K562 (cell line): ENCODE data around the gene MTRF1L. TPM values are rescaled to one million over a fixed set of nuclear protein-coding genes. Genes with fewer than 3 reads are reported as not detected.

Experiments used
- ATAC-seq: fragments of 200-7000 bp; cut with Tn5 transposase; 3 replicates; pipeline ENCODE4 v1.9.1; 2020; ENCODE audit warnings: moderate library complexity
- BruUV-seq: library from RNA; stranded (reverse); fragments of 400-500 nt; replicated peaks from 2 replicates; lab custom pipeline; 2021; lab: Mats Ljungman, UMichigan
- CTCF ChIA-PET: fragments of 300-600 bp; formaldehyde crosslinking; extraction: SDS; loops from one replicate; lab custom pipeline; 2021; ENCODE audit warnings: low intra/inter-chr PET ratio; lab: Yijun Ruan, JAX
- POLR2A ChIA-PET: fragments of 300-600, 350-650 bp; sonication (Branson Sonifier 250); formaldehyde crosslinking; extraction: SDS; loops from one replicate; lab custom pipeline; 2021; ENCODE audit warnings: antibody characterized with exemption, inconsistent platforms; lab: Yijun Ruan, JAX
- DNase-seq, 4 experiments: peaks; one replicate each; pipeline versions ENCODE4 v3.0.0 to v3.0.0-alpha.2; 2011 to 2018; ENCODE audit warnings: low spot score in 3 of 4, mixed read lengths in 3 of 4; ENCODE audit errors: extremely low read depth in 1 of 4
- FAIRE-seq: peaks from 2 replicates; lab custom pipeline; 2011; peaks lifted over from hg19 to GRCh38; lab: Jason Lieb, UNC
- H2AFZ ChIP-seq: 2 replicates; pipeline ENCODE4 v1.6.0; 2011; ENCODE audit warnings: low read depth, low read length, control low read depth, inconsistent platforms
- H3K27ac ChIP-seq: fragments of 200-600 bp; 3 replicates; pipeline ENCODE4 v1.8.0; 2011; ENCODE audit warnings: low read depth, mild to moderate bottlenecking, control low read depth, inconsistent platforms, low read length, moderate library complexity, mixed read lengths; ENCODE audit errors: extremely low read depth
- H3K27me3 ChIP-seq, 2 experiments: fragments of 300-600 bp in 1 of 2; 2 replicates in 1 of 2; 3 replicates in 1 of 2; pipeline versions ENCODE4 v1.6.0 to v1.8.0; 2011; ENCODE audit warnings: inconsistent platforms in 2 of 2, low read length in 2 of 2, mild to moderate bottlenecking in 1 of 2, mixed read lengths in 1 of 2, moderate library complexity in 1 of 2; ENCODE audit not compliant: control insufficient read depth in 2 of 2, insufficient read depth in 2 of 2
- H3K36me3 ChIP-seq: fragments of 300-600 bp; 3 replicates; pipeline ENCODE4 v1.8.0; 2011; ENCODE audit warnings: mild to moderate bottlenecking, low read length, inconsistent platforms; ENCODE audit not compliant: control insufficient read depth, insufficient read depth
- H3K4me1 ChIP-seq, 2 experiments: fragments of 200-600 bp in 1 of 2; replicated peaks in 1 of 2; 2 replicates in 1 of 2; 3 replicates in 1 of 2; pipeline versions ENCODE4 v1.5.1 to v1.8.0; 2011; ENCODE audit warnings: inconsistent platforms in 2 of 2, low read length in 2 of 2, mild to moderate bottlenecking in 1 of 2, mixed read lengths in 1 of 2, moderate library complexity in 1 of 2; ENCODE audit not compliant: control insufficient read depth in 2 of 2, insufficient read depth in 2 of 2
- H3K4me2 ChIP-seq: 2 replicates; pipeline ENCODE4 v1.6.1; 2011; ENCODE audit warnings: low read length, control low read depth, inconsistent platforms, mixed read lengths; ENCODE audit not compliant: insufficient read depth
- H3K4me3 ChIP-seq: fragments of 200-600 bp; sonication (generic), shearing (Covaris generic); 2 replicates; pipeline ENCODE4 v1.5.1; 2016; ENCODE audit warnings: control low read depth, inconsistent platforms
- H3K79me2 ChIP-seq: fragments of 200-600 bp; 3 replicates; pipeline ENCODE4 v1.8.0; 2011; ENCODE audit warnings: low read length, inconsistent platforms; ENCODE audit not compliant: control insufficient read depth, insufficient read depth
- H3K9ac ChIP-seq, 2 experiments: 2 replicates each; pipeline versions ENCODE4 v1.6.0 to v1.6.1; 2011; ENCODE audit warnings: low read depth in 2 of 2, low read length in 2 of 2, control low read depth in 1 of 2, inconsistent platforms in 1 of 2, mild to moderate bottlenecking in 1 of 2, mixed read lengths in 1 of 2; ENCODE audit not compliant: insufficient read depth in 1 of 2
- H3K9me1 ChIP-seq: one replicate; pipeline ENCODE4 v1.6.0; 2011; ENCODE audit warnings: inconsistent platforms, mild to moderate bottlenecking, low read length, moderate library complexity; ENCODE audit not compliant: control insufficient read depth, insufficient read depth
- H3K9me3 ChIP-seq: replicated peaks from 2 replicates; pipeline ENCODE4 v1.5.1; 2011; ENCODE audit warnings: low read depth, low read length, inconsistent platforms; ENCODE audit not compliant: control insufficient read depth, insufficient read depth
- H4K20me1 ChIP-seq: replicated peaks from 2 replicates; pipeline ENCODE4 v1.6.1; 2011; ENCODE audit warnings: low read length, inconsistent platforms, mixed read lengths; ENCODE audit not compliant: control insufficient read depth, insufficient read depth
- AFF1 ChIP-seq, 2 experiments: fragments of 450-650 bp; IDR thresholded peaks; 2 replicates each; pipeline ENCODE4 v1.6.1; 2018; ENCODE audit warnings: mild to moderate bottlenecking in 2 of 2, low read depth in 1 of 2; ENCODE audit not compliant: partially characterized antibody in 2 of 2
- ARID1B ChIP-seq: fragments of 450-650 bp; IDR thresholded peaks from 2 replicates; pipeline ENCODE4 v1.6.1; 2016; ENCODE audit warnings: antibody characterized with exemption, mild to moderate bottlenecking, inconsistent platforms
- BMI1 ChIP-seq: fragments of 150-350 bp; IDR thresholded peaks from 2 replicates; pipeline ENCODE4 v1.6.1; 2014; ENCODE audit warnings: low read length
- COPS2 ChIP-seq: fragments of 450-650 bp; conservative IDR thresholded peaks from 2 replicates; pipeline ENCODE4 v1.6.1; 2016; ENCODE audit warnings: mild to moderate bottlenecking, moderate library complexity
- HOMEZ ChIP-seq: fragments of 250-450 bp; sonication (Bioruptor Pico); IDR thresholded peaks from 2 replicates; pipeline ENCODE4 v1.4.0; 2020; ENCODE audit warnings: mild to moderate bottlenecking, moderate library complexity
- PML ChIP-seq: IDR thresholded peaks from 2 replicates; pipeline ENCODE4 v1.6.1; 2012; ENCODE audit warnings: low read length, inconsistent platforms
- POLR3G ChIP-seq: IDR thresholded peaks from 2 replicates; pipeline ENCODE4 v1.6.1; 2011; ENCODE audit not compliant: insufficient read length, insufficient replicate concordance; ENCODE audit errors: extremely low read depth
- SIX5 ChIP-seq, 2 experiments: IDR thresholded peaks; 2 replicates each; pipeline ENCODE4 v1.6.1; 2011; ENCODE audit warnings: low read length in 2 of 2, borderline replicate concordance in 1 of 2, low read depth in 1 of 2, mild to moderate bottlenecking in 1 of 2, moderate library complexity in 1 of 2; ENCODE audit not compliant: insufficient read depth in 1 of 2
- STAT6 ChIP-seq: sonication (generic); formaldehyde crosslinking; IDR thresholded peaks from 2 replicates; pipeline ENCODE4 v1.8.1; 2023; ENCODE audit warnings: mild to moderate bottlenecking, missing genetic modification reagents
- TFAP4 ChIP-seq: sonication (generic); formaldehyde crosslinking; IDR thresholded peaks from 2 replicates; pipeline ENCODE4 v1.8.0; 2022; ENCODE audit warnings: missing genetic modification reagents, mild to moderate bottlenecking, moderate library complexity, borderline replicate concordance
- ZSCAN29 ChIP-seq: fragments of 450-650 bp; IDR thresholded peaks from 2 replicates; pipeline ENCODE4 v1.6.1; 2017
- WGBS: fragments of 100-300 bp; shearing (Covaris generic); methylation state at CpG from one replicate; pipeline ENCODE4 v1.1.6; 2016; ENCODE audit warnings: low coverage, mixed read lengths; ENCODE audit not compliant: insufficient coverage; ENCODE audit errors: missing lambda C conversion rate; 5-methylcytosine and 5-hydroxymethylcytosine counted together
- in situ Hi-C: fragments of 300-500 bp; cut with MboI; formaldehyde crosslinking; loops from 4 replicates; pipeline ENCODE4 v1.15.0; 2018; ENCODE audit warnings: inconsistent platforms, mixed read lengths
- intact Hi-C: fragments of 100-400 bp; cut with micrococcal nuclease; formaldehyde crosslinking; loops from 2 replicates; pipeline ENCODE4 v1.14.2; 2022
- polyA plus RNA-seq, 8 experiments: library from polyadenylated mRNA; depleted of rRNA in 4 of 8; stranded (reverse) in 5 of 8; unstranded in 3 of 8; fragments of >200 nt; fragmentation: Nextera tagmentation in 2 of 8; fragmentation: Illumina TruSeq in 1 of 8; extraction: Ambion mirVana in 2 of 8; extraction: Trizol in 1 of 8; gene quantifications; 2 replicates each; pipeline versions ENCODE4 v1.2.1 to v1.2.3, GENCODE V29; 2011 to 2014; ENCODE audit warnings: inconsistent platforms in 1 of 8, missing spikeins in 1 of 8
- total RNA-seq, 7 experiments: library from RNA; depleted of rRNA in 6 of 7; stranded (reverse); fragments of >200 nt in 6 of 7; fragmentation: Illumina TruSeq in 2 of 7; extraction: Trizol in 2 of 7; gene quantifications; 2 replicates each; pipeline versions ENCODE4 v1.2.1 to v1.2.3, GENCODE V29; 2011 to 2021; ENCODE audit warnings: low replicate concordance in 1 of 7

The MTRF1L gene
- total and polyA plus RNA-seq, 9 of the 15 experiments (the other 6 are each of a cell fraction or from before 2014, with no cell fraction given) = 10.7 to 34.0 (median 30.2) TPM

GRCh38 chr6:152946995-152947394 is 55.5 kb downstream of the MTRF1L start (continued):
- no peak for TF ChIP-seq AFF1 (IDR thresholded peaks at IDR 0.05; ENCODE audit: low read depth in 1 of 2, partially characterized antibody in 2 of 2)
- no peak for TF ChIP-seq ZSCAN29
- no peak for TF ChIP-seq COPS2
- TF ChIP-seq BMI1 = no peak
- TF ChIP-seq, all 486 proteins: peak for 0

- FAIRE-seq (no peak), ATAC-seq (no peak), DNase-seq (no peak)
- 2% methylated on average over 3 of the region's 3 CpGs for WGBS
- no peak overlapping the region for H3K27ac ChIP-seq
- no peak for TF ChIP-seq PML
- no peak for TF ChIP-seq POLR3G
- no peak for TF ChIP-seq SIX5 (IDR thresholded peaks at IDR 0.05; ENCODE audit: borderline replicate concordance in 1 of 2, insufficient read depth in 1 of 2, low read depth in 1 of 2, low read length in 2 of 2)
- no peak for TF ChIP-seq ARID1B
- no peak for TF ChIP-seq STAT6 (CRISPR knock-in tag)
- TF ChIP-seq HOMEZ = no peak
- no peak for TF ChIP-seq TFAP4 (CRISPR knock-in tag)
- no peaks in the 10 kb centered on the region for H3K9me3 ChIP-seq
- ChIA-PET CTCF (interaction anchor here (0.6 to 2.7 kb wide), 3 partner anchors 83 to 394 kb away, joined by 3 to 27 read pairs (median 4); no protein-coding TSS in a partner anchor), POLR2A (no interaction called here)
- no peak overlapping the region for H3K4me2 ChIP-seq
- no TSS peak for BruUV-seq
- H3K9me1 ChIP-seq = no peaks in the 10 kb centered on the region
- no peak overlapping the region for H3K9ac ChIP-seq
- in situ Hi-C loops (no loop called here), intact Hi-C loops (loop anchor here (5.0 to 10.0 kb wide), 3 partner anchors 459 to 1179 kb away; no protein-coding TSS in a partner anchor)
- no peaks in the 10 kb centered on the region for H3K4me1 ChIP-seq
- no peaks in the 10 kb centered on the region for H4K20me1 ChIP-seq
- H3K36me3 ChIP-seq = no peaks in the 10 kb centered on the region
- H2AFZ ChIP-seq = no peak overlapping the region
- H3K27me3 ChIP-seq = no peaks in the 10 kb centered on the region
- H3K79me2 ChIP-seq = no peaks in the 10 kb centered on the region
- no peak overlapping the region for H3K4me3 ChIP-seq
Measured at GRCh38 chr6:152946484-152946883, 56.0 kb downstream of the MTRF1L start.
